H1 (cell line): ENCODE data around the gene RIPK4. TPM values are rescaled to one million over a fixed set of nuclear protein-coding genes. Genes with fewer than 3 reads are reported as not detected.

Experiments
- CTCF ChIA-PET: fragments of 300-600 bp; sonication (Branson Sonifier 250); formaldehyde crosslinking; loops from one replicate; lab custom pipeline; 2021; ENCODE audit not compliant: partially characterized antibody; lab: Charles Lee
- POLR2A ChIA-PET: fragments of 300-600 bp; sonication (Branson Sonifier 250); formaldehyde crosslinking; loops from one replicate; lab custom pipeline; 2021; ENCODE audit warnings: inconsistent platforms; ENCODE audit not compliant: partially characterized antibody; lab: Charles Lee
- DNase-seq, 2 experiments: peaks; one replicate each; pipeline versions ENCODE4 v3.0.0 to v3.0.0-alpha.2; 2010 to 2022; ENCODE audit warnings: low spot score in 2 of 2, low read depth in 1 of 2, mixed read lengths in 1 of 2
- FAIRE-seq: peaks from 2 replicates; lab custom pipeline; 2011; peaks lifted over from hg19 to GRCh38; lab: Jason Lieb, UNC
- H2AFZ ChIP-seq: 2 replicates; pipeline ENCODE4 v1.8.1; 2012; ENCODE audit warnings: low read length, inconsistent platforms
- H2AK5ac ChIP-seq: 2 replicates; pipeline ENCODE4 v1.6.1; 2013; ENCODE audit warnings: low read depth, low read length
- H2BK120ac ChIP-seq: replicated peaks from 2 replicates; pipeline ENCODE3; 2013; ENCODE audit warnings: low read depth, low read length, inconsistent platforms
- H2BK12ac ChIP-seq: 2 replicates; pipeline ENCODE4 v1.6.1; 2013; ENCODE audit warnings: low read depth, low read length
- H2BK15ac ChIP-seq: 2 replicates; pipeline ENCODE4 v1.6.1; 2013; ENCODE audit warnings: low read length
- H2BK20ac ChIP-seq: 2 replicates; pipeline ENCODE4 v1.6.1; 2013; ENCODE audit warnings: low read length
- H2BK5ac ChIP-seq: 2 replicates; pipeline ENCODE4 v1.6.1; 2013; ENCODE audit warnings: low read depth, low read length
- H3K14ac ChIP-seq: 2 replicates; pipeline ENCODE4 v1.6.1; 2013; ENCODE audit warnings: inconsistent platforms; ENCODE audit not compliant: insufficient read length
- H3K18ac ChIP-seq: 2 replicates; pipeline ENCODE4 v1.6.1; 2013; ENCODE audit warnings: low read length; ENCODE audit errors: extremely low read depth
- H3K23ac ChIP-seq: 2 replicates; pipeline ENCODE4 v1.6.1; 2013; ENCODE audit warnings: inconsistent platforms; ENCODE audit not compliant: insufficient read length
- H3K23me2 ChIP-seq: 2 replicates; pipeline ENCODE4 v1.6.1; 2013; ENCODE audit warnings: low read depth, low read length
- H3K27ac ChIP-seq: 2 replicates; pipeline ENCODE4 v1.6.1; 2011; ENCODE audit warnings: low read depth, low read length, inconsistent platforms
- H3K27me3 ChIP-seq, 4 experiments: replicated peaks in 1 of 4; 1 replicate in 1 of 4; 2 replicates in 3 of 4; pipeline versions ENCODE4 v1.6.1 to v1.8.1; 2011 to 2013; ENCODE audit warnings: low read length in 3 of 4, mild to moderate bottlenecking in 3 of 4, inconsistent platforms in 2 of 4, mixed read lengths in 2 of 4, moderate library complexity in 1 of 4; ENCODE audit not compliant: control insufficient read depth in 3 of 4, insufficient read depth in 3 of 4; ENCODE audit errors: extremely low read depth in 1 of 4
- H3K36me3 ChIP-seq, 4 experiments: 2 replicates each; pipeline versions ENCODE4 v1.6.1 to v1.8.1; 2011 to 2013; ENCODE audit warnings: mild to moderate bottlenecking in 4 of 4, low read length in 3 of 4, moderate library complexity in 2 of 4, control low read depth in 1 of 4, inconsistent platforms in 1 of 4; ENCODE audit not compliant: insufficient read depth in 4 of 4, control insufficient read depth in 2 of 4
- H3K4ac ChIP-seq: replicated peaks from 2 replicates; pipeline ENCODE3; 2013; ENCODE audit warnings: low read length, low read depth, mixed read lengths, inconsistent platforms; ENCODE audit not compliant: insufficient read length
- H3K4me1 ChIP-seq, 4 experiments: replicated peaks in 1 of 4; 1 replicate in 1 of 4; 2 replicates in 3 of 4; pipeline versions ENCODE4 v1.6.1 to v1.8.1; 2011 to 2013; ENCODE audit warnings: low read length in 3 of 4, inconsistent platforms in 2 of 4, mixed read lengths in 1 of 4; ENCODE audit not compliant: insufficient read depth in 4 of 4, control insufficient read depth in 3 of 4
- H3K4me2 ChIP-seq, 2 experiments: 2 replicates each; pipeline versions ENCODE4 v1.6.1 to v1.8.1; 2011 to 2013; ENCODE audit warnings: low read depth in 2 of 2, low read length in 2 of 2, control low read depth in 1 of 2, inconsistent platforms in 1 of 2, mild to moderate bottlenecking in 1 of 2; ENCODE audit not compliant: insufficient read depth in 1 of 2
- H3K4me3 ChIP-seq, 4 experiments: fragments of 200-600, 300-600 bp in 1 of 4; sonication (generic), shearing (Covaris generic), sonication (Bioruptor Twin) in 1 of 4; 2 replicates each; pipeline versions ENCODE4 v1.5.1 to v1.8.1; 2011 to 2016; ENCODE audit warnings: low read length in 4 of 4, low read depth in 3 of 4, control low read depth in 2 of 4, inconsistent platforms in 2 of 4, mild to moderate bottlenecking in 2 of 4, mixed read lengths in 1 of 4, moderate library complexity in 1 of 4; ENCODE audit not compliant: insufficient read depth in 2 of 4; ENCODE audit errors: extremely low read depth in 1 of 4
- H3K56ac ChIP-seq: replicated peaks from 2 replicates; pipeline ENCODE3; 2013; ENCODE audit warnings: low read depth, mild to moderate bottlenecking, mixed read lengths, low read length, inconsistent platforms; ENCODE audit not compliant: insufficient read length
- H3K79me1 ChIP-seq: 2 replicates; pipeline ENCODE4 v1.6.1; 2013; ENCODE audit warnings: low read depth, low read length, control low read depth
- H3K79me2 ChIP-seq, 2 experiments: 2 replicates each; pipeline versions ENCODE4 v1.6.1 to v1.8.1; 2012 to 2013; ENCODE audit warnings: low read length in 2 of 2, mild to moderate bottlenecking in 2 of 2, inconsistent platforms in 1 of 2; ENCODE audit not compliant: insufficient read depth in 2 of 2, control insufficient read depth in 1 of 2
- H3K9ac ChIP-seq, 4 experiments: replicated peaks in 1 of 4; 1 replicate in 1 of 4; 2 replicates in 3 of 4; pipeline versions ENCODE4 v1.6.1 to v1.8.1; 2011 to 2013; ENCODE audit warnings: low read depth in 3 of 4, low read length in 3 of 4, control low read depth in 2 of 4, mild to moderate bottlenecking in 2 of 4, moderate library complexity in 2 of 4, inconsistent platforms in 1 of 4; ENCODE audit errors: extremely low read depth in 1 of 4
- H3K9me3 ChIP-seq, 2 experiments: 2 replicates each; pipeline versions ENCODE4 v1.6.1 to v1.8.1; 2012 to 2013; ENCODE audit warnings: mild to moderate bottlenecking in 2 of 2, moderate library complexity in 2 of 2, control low read depth in 1 of 2, inconsistent platforms in 1 of 2, low read depth in 1 of 2, low read length in 1 of 2, mixed read lengths in 1 of 2; ENCODE audit not compliant: insufficient read depth in 2 of 2
- H4K20me1 ChIP-seq, 2 experiments: replicated peaks in 1 of 2; 2 replicates each; pipeline versions ENCODE3 to v1.8.1; 2011 to 2013; ENCODE audit warnings: inconsistent platforms in 2 of 2, low read length in 2 of 2, mild to moderate bottlenecking in 1 of 2; ENCODE audit not compliant: insufficient read depth in 2 of 2, control insufficient read depth in 1 of 2
- H4K5ac ChIP-seq: 2 replicates; pipeline ENCODE4 v1.6.1; 2013; ENCODE audit warnings: low read length, low read depth, mixed read lengths, inconsistent platforms; ENCODE audit not compliant: insufficient read length
- H4K8ac ChIP-seq: 2 replicates; pipeline ENCODE4 v1.8.0; 2013; ENCODE audit warnings: mild to moderate bottlenecking, moderate library complexity, low read length, inconsistent platforms; ENCODE audit not compliant: insufficient read depth; ENCODE audit errors: extremely low read depth
- H4K91ac ChIP-seq: replicated peaks from 2 replicates; pipeline ENCODE3; 2013; ENCODE audit warnings: low read length, mixed read lengths, inconsistent platforms; ENCODE audit not compliant: insufficient read length
- EGR1 ChIP-seq: IDR thresholded peaks from 2 replicates; pipeline ENCODE4 v1.6.1; 2011; ENCODE audit warnings: low read depth, low read length, borderline replicate concordance
- WGBS, 2 experiments: shearing (Covaris generic) in 1 of 2; methylation state at CpG; one replicate each; pipeline versions ENCODE4 v1.1.6 to v1.1.7; 2013 to 2015; ENCODE audit warnings: low lambda C conversion rate in 2 of 2, mixed read lengths in 2 of 2, inconsistent platforms in 1 of 2, low coverage in 1 of 2, missing lambda C conversion rate in 1 of 2; ENCODE audit not compliant: insufficient replicate concordance in 2 of 2, insufficient coverage in 1 of 2, insufficient read length in 1 of 2; ENCODE audit errors: extremely low coverage in 1 of 2, missing lambda C conversion rate in 1 of 2; 5-methylcytosine and 5-hydroxymethylcytosine counted together
- polyA plus RNA-seq, 7 experiments: library from polyadenylated mRNA; depleted of rRNA in 3 of 7; stranded (reverse) in 5 of 7; unstranded in 2 of 7; fragments of >200 nt in 5 of 7; fragments of 200-250 nt in 2 of 7; gene quantifications; 1 replicate in 5 of 7; 2 replicates in 1 of 7; 4 replicates in 1 of 7; pipeline versions ENCODE4 v1.2.1 to v1.2.3, GENCODE V29; 2011 to 2013; ENCODE audit warnings: missing spikeins in 2 of 7, mixed read lengths in 2 of 7
- total RNA-seq: library from RNA; stranded (reverse); fragmentation: NEBNext Ultra II Directional; extraction: Animal tissue kit (Norgen Biotek cat#: 25700); gene quantifications from 2 replicates; pipeline ENCODE4 v1.2.1, GENCODE V29; 2021

Gene RIPK4
- total and polyA plus RNA-seq, 2 of the 8 experiments (the other 6 are each of a cell fraction or from before 2014, with no cell fraction given), result 2.7 to 5.6 TPM

- Histone ChIP-seq H3K4me1 (no peaks in the 10 kb centered on the region), H3K56ac (peak overlapping the region; percentile 77), H2BK12ac (no peak overlapping the region), H4K91ac (no peak overlapping the region), H3K9ac (no peak overlapping the region), H2BK15ac (no peak overlapping the region), H3K9me3 (no peaks in the 10 kb centered on the region), H3K27ac (no peak overlapping the region), H3K23ac (no peak overlapping the region), H2BK5ac (no peak overlapping the region), H4K8ac (no peak overlapping the region), H4K20me1 (peaks cover 2 to 13% of the 10 kb centered on the region in 2 experiments), H2AK5ac (no peak overlapping the region), H2AFZ (no peak overlapping the region), H4K5ac (no peak overlapping the region), H3K79me2 (no peaks in the 10 kb centered on the region), H3K79me1 (no peaks in the 10 kb centered on the region; the same call in 1 of the 2 replicates), H3K18ac (no peak overlapping the region), H3K4me2 (no peak overlapping the region), H3K14ac (no peak overlapping the region), H2BK20ac (no peak overlapping the region), H2BK120ac (no peak overlapping the region), H3K23me2 (peaks cover 14% of the 10 kb centered on the region; the same call in 1 of the 2 replicates), H3K36me3 (peaks cover 0 to 16% (median 6%) of the 10 kb centered on the region in 4 experiments; a peak in 7 of 8 replicates), H3K4me3 (no peak overlapping the region), H3K4ac (no peak overlapping the region), H3K27me3 (no peaks in the 10 kb centered on the region)
- DNase-seq (no peak), FAIRE-seq (no peak)
- no peak for TF ChIP-seq EGR1
- CTCF ChIA-PET, result no interaction called here
- POLR2A ChIA-PET, result no interaction called here
- WGBS, 2 experiments, result 90% methylated on average over 4 of the region's 4 CpGs; no CpG with 5 or more reads in 1 of the 2 experiments
These were observed 38.8 kb upstream of the RIPK4 start for GRCh38 chr21:41805643-41806042.
